IPS DF 4.7 (cell line): Measurements from ENCODE around the gene NTNG1.

ENCODE experiments used
- DNase-seq: peaks from one replicate; pipeline ENCODE4 v3.0.0-alpha.2; 2013; ENCODE audit warnings: low spot score; ENCODE audit errors: extremely low read depth

NTNG1 gene

DNA sequence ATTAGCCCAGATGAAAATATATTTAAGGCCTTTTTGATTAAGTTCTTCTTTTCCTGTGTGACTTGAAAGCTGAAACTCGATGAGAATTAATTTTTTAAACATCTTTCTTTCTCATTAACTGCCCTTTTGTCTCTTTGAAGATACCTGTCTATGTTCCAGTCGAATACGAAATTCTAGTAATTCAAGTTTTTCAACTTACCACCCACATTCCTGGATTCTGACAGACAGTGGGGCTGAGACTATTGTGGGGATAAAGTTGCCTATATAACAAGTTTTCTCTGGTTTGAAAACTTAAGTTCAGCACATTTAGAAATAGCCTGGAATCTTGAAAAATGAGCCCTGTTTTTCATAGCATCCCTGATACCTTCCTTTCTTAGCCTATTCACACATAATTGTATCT is 114.6 kb downstream of the NTNG1 start:
- DNase-seq, result no peak

DNA sequence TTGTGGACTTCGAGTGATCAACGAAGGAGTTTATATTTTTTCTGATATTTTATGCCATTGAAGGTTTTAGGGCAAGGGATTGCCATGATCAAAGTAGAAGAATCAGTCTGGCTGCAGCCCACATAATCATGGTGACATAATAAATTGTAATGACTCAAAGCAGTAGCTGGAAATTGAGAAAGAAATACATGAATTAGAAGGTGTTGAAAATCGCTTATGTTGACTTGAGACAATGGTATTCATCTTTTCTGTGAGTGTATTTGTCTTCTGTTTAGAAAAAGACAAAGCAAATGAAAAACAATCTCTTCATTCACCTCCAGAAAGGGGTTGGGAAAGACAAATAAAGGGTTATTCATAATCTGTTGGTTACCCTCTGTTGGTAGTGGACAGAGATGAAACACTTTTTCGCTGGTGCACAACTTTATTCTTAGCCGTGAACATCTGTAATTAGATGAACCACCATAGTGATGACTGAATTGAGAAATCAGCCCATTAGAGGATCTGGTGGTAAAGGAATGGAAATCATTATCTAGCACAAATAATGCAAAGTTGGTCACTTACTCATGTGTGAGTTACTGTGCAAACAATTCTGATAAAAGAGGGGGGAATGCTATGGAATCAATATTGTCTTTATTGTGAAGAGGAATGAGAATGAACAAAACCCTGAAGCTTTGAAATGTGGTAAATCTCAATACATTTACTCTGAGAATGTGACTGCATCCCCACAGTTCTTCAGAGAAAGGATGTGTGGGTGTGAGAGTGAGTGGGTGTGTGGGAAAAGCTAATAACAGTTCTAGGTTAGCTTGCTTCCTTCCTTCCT is 121.8 kb downstream of the NTNG1 start:
- DNase-seq, result no peak

DNA sequence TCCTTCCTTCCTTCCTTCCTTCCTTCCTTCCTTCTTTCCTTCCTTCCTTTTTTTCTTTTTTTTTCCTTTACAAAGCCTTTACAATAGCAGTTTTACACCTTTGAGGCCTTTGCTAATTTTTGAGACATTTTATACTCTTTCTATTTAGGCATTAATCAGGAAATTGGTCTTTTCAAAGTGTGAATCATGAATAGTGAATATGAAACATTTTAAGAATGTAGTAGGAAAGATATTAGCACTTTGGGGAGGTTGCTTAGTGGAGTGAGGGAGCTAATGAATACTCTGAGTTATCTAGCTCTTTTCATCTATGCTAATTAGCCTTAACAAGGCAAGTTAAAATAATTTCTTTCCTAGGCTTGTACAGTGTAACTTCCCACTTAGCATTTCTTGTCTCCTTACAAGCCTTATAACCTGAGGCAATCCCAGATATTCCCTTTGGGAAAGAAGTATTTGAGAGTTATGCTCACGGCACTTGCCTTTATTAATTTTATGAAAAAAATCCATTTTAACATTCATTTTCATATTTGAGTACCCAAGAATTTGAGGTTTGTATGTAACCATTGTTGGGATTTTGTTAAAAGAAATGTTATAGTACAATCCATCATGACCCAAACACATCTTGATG is 122.6 kb downstream of the NTNG1 start:
- DNase-seq, result no peak

DNA sequence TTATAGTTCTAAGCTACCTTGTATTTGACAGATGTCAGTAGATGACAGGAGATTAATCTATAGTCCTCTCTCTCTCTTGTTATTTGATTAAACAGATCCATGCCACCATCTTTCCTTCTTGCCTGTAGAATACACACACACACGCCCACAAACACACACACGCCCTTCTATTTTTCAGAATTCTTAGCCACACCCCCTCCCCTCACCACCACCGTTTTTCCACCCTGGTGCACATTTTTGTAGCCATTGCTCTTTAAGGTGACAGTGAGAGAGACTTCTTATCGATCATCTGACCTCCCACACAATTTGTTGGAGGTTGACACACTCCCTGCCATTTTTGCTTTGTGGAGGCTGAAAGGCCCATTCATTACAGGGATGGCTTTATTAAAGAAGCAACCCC is 123.2 kb downstream of the NTNG1 start:
- DNase-seq, result no peak

DNA sequence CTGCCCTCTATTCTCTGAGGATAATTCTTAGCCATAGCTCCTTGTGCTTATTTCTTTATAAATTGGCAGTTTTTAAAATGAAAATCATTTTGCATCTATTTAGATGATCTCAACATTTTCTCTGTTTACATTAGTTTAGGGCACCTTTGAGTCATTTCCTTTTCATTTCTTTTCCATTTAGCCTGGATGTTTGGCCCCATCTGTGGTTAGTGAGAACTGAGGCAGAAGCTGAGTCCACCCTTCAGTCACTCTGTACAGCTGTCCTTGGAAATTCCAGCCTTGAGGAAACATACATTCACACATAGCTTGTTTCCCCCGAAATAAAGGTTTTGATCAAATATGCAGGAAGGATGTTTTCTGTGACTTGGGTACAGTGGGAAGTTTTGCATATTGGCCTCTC is 123.7 kb downstream of the NTNG1 start:
- DNase-seq, result no peak

DNA sequence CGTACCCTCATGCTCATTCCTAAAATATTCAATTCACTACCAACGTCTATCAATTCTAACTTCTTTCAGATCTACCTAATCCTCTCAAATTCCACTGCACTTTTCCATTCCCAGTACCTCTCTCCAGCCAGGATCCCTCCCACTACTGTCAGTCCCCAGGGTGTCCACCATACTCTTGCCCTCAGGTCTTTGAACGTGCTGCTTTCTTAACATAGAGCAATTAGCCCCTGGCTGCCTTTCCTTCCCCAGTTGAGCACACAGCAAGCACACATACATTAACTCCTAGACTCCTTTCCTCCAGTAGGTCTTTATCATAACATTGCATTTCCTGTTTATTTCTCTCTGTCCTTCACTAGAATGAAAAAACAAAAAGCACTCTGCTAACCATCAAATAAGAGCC is 126.7 kb downstream of the NTNG1 start:
- DNase-seq, result no peak

DNA sequence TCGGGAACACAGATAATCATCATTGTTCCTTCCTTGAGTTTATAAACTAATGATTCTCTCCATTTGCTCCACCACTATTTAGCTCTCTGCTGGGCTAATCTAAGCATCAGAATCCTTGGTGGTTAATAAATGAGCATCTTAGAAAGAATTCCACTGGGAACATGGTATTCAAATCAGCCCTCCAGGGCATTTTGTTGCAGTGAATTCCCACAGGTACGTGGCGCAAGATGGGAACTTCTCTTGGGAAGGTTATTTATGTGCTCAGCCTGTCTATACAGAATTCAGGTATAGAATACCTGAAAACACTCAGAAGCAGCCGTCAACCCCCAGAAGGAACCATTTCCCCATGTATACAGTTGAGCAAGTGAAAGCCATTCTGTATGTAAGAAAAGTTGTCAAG is 131.5 kb downstream of the NTNG1 start:
- DNase-seq, result no peak

DNA sequence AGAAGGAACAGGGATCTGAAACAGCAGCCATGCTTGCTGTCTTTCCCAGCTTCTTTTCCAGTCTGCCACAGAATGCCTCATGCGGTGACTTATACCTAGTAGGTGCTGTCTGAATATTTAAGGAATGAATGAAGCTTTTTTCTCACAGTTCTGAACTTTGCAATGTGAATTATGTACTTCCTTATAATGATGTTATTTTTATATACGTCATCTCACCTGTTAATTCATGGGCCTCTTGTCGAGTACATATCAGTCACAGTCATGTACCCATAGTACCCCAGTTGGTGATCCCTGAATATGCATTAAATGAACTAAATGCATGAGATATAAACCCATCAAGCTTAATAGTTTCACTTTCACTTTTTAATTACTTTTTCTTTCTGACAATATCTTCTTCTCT is 132.7 kb downstream of the NTNG1 start:
- no peak for DNase-seq

DNA sequence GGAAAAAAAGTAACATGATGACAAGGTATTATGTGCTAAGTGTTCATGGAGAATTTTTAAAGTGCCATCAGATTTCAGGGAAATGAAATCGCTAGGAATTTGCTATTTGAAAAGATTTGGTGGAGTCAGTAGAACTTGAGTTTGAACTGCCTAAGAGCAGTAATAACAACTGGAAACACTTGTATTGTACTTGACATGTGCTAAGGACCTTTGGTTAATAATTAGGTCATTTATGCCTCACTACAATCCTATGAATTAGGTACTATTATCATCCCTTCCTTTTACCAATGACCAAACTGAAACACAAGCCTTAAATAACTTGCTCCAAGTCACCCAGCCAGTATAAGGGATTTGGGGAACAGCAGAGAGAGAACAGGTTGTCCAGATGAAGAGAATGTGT is 133.4 kb downstream of the NTNG1 start:
- no peak for DNase-seq

DNA sequence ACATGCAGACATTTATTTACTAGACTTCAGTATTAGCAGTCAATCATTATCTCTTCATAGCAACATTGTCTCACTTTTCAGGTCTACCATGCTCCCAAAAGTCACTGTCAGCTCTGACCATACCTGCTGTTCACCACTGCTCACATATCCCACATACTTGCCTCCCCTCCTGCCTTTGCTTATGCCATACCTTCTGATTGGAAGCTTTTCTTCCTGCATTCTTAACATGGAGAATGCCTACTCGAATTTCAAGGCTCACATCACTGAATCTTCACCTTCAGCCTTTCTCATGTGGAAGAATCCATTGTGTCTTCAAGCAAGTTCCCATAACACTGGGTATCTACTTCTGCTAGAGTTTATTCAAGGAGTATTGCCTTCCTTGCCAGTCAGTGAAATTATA is 135.4 kb downstream of the NTNG1 start:
- peak; percentile 19 for DNase-seq

DNA sequence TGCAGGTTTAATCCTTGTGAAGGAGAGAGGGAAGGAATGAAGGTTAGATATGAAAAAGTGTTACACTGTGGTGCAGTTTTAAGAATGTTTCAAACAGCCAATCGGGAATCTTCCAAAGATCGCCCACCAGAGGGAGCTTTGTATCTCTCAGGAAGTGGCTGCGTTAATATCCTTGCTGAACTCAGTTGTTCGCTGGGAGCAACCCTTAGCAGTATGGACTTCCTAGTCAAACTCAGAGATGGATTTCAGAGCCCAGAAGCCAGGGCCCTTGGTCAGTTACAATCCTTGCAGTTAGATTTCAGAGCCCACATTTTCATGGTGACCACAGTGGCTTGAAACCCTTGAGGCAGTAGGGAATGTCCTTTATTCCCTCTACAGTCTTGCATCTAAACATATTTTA is 136.2 kb downstream of the NTNG1 start:
- DNase-seq, result peak; percentile 41

DNA sequence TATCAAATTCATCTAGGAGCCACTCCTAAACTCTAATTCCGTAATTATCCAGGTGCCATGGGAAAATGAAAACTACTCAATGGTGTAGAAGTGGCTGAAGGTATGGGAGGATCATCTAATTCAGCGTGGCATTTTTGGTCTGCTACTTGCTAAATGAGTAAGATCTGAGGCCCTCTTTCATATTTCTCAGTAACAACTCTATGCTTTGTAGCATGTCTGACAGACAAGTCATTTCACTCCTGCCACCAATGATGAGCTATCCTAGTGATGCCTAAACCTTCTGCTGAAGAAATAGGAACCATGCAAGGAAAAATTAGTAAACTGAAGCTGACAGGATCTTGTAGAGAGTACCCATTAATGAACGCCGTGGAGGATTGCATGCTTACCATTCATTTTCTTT is 145.3 kb downstream of the NTNG1 start:
- no peak for DNase-seq

DNA sequence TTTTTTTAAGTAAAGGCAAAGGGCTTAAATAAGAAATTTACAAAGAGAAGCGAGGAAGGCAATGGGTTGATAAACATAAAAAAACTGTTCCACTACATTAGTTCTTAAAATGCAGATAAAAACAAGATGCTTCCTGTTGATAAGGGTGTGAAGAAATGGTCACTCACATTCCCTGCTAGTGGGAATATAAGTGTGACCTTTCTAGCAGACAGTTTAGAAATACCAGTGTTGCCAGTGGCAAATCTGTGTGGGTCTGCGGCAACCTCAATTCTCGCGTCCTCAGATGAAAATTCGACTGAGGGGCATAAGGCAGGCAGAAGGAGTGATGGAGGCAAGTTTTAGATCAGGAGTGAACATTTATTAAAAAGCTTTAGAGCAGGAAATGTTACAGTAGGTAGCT is 151.1 kb downstream of the NTNG1 start:
- DNase-seq, result no peak

DNA sequence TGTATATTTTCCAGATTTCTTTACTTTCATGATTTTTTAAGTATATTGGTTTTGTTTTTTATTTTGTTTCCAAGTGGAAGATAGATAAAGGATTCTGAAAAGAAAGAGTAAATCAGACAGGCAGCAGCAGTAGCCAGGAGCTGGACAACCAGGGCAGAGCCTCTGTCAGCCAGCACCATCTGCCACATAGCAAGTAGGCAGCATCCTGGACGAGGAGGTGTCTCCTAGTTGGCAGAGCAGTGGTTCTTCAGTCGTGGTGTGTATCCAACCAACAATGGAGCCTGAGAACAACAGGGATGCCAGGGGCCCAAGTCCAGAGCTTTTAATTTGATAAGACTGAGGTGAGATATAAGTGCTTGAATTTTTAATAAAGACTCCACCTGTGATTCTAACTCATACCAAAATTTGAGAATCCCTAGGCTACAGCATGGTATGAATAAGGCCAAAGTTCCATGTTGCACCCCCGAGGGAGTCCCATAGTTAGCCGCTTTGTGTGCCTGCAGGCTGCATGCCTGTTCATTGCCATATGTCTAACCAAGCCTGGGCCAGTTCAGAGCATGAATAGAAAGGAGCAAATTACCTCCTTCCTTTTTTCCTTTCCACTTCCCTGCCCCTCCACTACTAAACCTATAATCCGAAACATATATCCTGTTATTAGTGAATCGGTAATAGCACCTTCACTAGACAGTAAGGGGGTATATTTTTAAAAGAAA is 153.2 kb downstream of the NTNG1 start:
- DNase-seq, result no peak

DNA sequence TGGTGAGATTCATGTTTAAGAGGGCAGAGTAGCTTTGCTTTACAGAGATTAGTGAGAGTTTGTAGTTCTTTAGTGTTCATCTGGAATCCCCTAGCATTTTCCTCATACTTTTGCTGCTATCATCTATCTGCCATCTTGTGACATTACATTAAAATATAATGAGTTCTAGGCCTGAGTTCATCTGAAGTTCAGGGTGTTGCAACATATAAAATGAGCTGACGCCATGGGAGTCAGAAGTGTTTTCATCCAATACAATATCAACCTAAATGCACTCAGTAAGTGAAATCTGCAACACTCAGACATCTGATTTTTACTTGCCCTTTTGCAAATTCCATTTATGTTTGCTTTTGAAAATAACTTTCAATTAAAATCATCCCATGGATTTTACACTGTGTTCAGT is 153.8 kb downstream of the NTNG1 start:
- no peak for DNase-seq

DNA sequence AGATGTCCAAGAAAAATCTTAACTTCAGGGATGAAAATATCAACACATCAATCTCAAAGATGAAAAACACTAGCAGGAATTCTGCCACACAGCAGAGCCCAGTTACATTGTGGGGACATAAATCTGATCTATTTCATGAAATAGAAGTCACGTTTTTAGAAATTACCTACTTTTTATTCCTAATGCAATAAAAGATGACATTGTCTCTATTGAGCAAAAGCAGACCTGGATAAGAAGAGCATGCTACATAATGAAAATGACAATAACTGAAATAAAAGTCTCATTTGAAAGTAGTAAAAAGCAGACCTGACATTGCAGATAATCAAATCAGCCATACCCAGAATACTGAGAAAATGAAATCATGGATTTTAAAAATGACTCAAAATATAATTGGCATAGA is 156.8 kb downstream of the NTNG1 start:
- no peak for DNase-seq

DNA sequence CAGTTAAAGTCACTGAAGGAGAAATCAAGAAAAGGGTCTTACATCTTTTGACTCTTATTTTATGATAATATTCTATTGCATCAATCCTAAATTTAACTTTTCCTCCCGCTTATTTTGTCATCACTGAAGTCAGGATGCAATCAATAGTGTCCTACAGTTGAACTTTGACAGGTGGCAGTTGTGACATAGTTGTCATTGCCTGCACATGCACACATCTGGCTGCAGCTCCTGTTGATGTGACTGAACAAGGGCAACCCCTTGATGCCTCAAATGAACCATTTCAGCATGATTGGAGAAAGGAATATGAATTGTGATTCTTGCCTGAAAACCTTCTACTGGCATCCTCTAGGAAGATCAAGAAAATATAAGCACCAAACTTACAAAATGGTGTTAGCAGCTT is 157.7 kb downstream of the NTNG1 start:
- no peak for DNase-seq

DNA sequence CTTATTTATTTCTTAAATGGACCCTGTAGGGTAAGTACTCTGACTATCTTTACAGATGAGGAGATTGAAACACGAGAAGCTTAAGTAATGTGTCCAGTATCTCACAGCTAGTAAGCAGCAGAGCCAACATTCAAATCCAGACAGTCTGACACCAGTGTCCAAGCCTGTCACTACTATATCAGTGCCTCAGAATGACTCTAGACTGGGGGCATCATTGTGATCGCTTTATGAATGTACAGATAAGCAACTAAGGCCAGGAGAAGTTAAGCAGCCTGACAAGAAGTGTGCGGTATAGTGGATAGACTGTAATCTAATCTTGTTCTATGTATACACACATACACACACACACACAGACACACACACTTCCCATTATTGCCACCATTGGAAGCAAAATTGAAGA is 158.7 kb downstream of the NTNG1 start:
- no peak for DNase-seq

DNA sequence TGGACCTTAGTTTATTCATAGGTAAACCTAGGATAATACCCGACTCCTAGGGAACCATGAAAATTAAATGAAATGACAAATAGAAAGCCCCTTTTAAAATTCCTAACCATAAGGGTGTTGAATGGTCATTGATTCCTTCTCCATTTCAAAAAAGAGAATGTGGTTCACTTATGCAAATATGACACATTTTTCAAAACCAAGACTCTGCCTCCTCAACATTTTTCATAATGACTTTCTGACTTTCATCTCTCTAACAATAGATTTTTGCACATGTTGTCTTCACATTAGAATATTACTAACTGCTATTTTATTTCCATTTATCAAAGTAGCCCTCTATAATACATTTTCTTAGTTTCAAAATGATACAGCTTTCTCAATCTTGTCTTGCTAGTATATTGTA is 169.1 kb downstream of the NTNG1 start:
- DNase-seq, result no peak

DNA sequence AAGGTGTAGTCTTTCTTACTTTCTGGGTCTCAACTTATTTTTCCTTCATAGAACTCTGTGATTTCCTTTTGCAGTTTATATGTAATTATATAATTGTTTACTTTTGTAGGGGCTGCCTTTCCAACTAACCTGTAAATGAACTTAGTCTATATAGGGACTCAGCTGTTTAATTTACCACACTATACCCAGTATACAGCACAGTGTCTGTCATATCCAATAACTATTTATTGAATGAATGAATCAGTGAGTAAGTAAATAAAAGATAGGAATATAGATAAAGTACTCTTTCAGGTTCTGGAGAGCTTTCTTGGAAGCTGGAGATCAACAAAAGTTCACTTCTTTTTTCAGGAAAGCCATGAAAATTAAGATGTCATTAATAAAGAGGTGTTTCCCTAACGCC is 174.8 kb downstream of the NTNG1 start:
- DNase-seq, result no peak

DNA sequence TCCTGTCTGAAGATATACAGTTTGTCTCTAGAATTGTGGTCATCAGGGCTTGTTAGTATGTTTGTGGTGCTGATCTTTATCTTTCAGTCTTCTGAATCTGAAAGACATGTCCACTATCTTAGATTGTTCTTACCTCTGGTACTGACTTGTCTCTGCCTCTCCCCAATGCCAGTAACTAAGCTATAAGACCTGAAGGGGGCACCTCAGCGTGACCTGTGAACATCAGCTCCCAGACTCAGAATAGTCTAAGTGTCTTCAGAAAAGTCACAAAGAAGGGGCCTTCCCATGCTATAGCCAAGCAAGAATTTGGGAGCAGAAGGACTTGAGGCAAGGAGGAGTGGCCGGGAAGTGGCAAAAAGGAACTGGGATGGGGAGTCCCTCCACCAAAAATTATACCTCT is 178.1 kb downstream of the NTNG1 start:
- DNase-seq, result no peak

DNA sequence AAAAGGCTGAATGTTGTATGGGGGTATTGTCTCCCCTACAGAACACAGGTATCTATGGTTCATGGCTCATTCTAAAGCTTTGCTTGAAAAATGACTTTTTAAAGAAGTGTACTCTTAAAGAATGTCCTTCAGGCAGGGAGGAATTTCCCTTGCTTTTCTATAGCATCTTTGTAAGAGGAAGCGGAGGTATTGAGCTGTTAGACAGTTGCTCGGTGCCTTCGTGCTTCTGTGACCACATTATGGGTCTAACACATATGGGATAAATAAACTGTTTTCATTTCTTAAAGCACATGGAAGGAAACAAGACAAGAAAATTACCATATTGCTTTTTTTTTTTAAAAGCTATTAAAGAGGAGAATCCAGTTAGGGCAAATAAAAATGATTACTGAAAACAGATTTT is 182.9 kb downstream of the NTNG1 start:
- DNase-seq, result no peak
